GM10248 (cell line): ENCODE data around the gene CLIC5.

Experiments
- CTCF ChIA-PET: fragments of 300-600 bp; sonication (Branson Sonifier 250); formaldehyde crosslinking; extraction: SDS; loops from one replicate; lab custom pipeline; 2021; ENCODE audit warnings: antibody characterized with exemption; lab: Yijun Ruan, JAX
- POLR2A ChIA-PET: fragments of 350-650 bp; sonication (Branson Sonifier 250); formaldehyde crosslinking; extraction: SDS; loops from one replicate; lab custom pipeline; 2020; ENCODE audit warnings: antibody characterized with exemption; lab: Yijun Ruan, JAX
- DNase-seq: peaks from one replicate; pipeline ENCODE4 v3.0.0; 2012; ENCODE audit errors: extremely low spot score
- TF ChIP-seq, protein P1 (sequence below): IDR thresholded peaks from 2 replicates; pipeline ENCODE4 v1.5.1; 2012; ENCODE audit warnings: mild to moderate bottlenecking, low read depth; ENCODE audit errors: extremely low read depth, missing control alignments, control extremely low read depth

The CLIC5 gene

DNA sequence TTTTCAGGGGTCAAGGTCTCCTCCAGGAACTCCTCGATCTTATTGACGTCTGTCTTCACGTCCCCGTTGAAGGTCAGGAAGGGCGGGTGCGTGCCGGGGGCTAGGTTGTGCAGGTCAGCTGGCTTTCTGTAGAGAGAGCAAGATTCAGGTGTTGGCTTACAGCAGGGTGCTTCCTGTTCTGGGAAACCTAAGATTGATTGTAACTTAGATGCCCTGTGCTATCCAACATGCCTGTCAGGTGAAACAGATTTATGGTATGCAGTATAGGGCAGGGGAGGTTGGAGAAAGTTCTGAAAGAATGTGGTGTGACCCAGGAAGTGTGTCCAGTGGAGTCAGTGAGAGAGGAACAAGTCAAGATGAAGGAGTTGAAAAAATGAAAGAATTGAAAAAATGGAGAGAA, 66.4 kb downstream of the CLIC5 start:
- ChIA-PET CTCF (interaction anchor here (4.2 kb wide), 1 partner anchor 19 kb away, joined by 14 read pairs; no protein-coding TSS in a partner anchor), POLR2A (no interaction called here)
- TF ChIP-seq, protein P1, sequence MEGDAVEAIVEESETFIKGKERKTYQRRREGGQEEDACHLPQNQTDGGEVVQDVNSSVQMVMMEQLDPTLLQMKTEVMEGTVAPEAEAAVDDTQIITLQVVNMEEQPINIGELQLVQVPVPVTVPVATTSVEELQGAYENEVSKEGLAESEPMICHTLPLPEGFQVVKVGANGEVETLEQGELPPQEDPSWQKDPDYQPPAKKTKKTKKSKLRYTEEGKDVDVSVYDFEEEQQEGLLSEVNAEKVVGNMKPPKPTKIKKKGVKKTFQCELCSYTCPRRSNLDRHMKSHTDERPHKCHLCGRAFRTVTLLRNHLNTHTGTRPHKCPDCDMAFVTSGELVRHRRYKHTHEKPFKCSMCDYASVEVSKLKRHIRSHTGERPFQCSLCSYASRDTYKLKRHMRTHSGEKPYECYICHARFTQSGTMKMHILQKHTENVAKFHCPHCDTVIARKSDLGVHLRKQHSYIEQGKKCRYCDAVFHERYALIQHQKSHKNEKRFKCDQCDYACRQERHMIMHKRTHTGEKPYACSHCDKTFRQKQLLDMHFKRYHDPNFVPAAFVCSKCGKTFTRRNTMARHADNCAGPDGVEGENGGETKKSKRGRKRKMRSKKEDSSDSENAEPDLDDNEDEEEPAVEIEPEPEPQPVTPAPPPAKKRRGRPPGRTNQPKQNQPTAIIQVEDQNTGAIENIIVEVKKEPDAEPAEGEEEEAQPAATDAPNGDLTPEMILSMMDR, result no peak
- no peak for DNase-seq

DNA sequence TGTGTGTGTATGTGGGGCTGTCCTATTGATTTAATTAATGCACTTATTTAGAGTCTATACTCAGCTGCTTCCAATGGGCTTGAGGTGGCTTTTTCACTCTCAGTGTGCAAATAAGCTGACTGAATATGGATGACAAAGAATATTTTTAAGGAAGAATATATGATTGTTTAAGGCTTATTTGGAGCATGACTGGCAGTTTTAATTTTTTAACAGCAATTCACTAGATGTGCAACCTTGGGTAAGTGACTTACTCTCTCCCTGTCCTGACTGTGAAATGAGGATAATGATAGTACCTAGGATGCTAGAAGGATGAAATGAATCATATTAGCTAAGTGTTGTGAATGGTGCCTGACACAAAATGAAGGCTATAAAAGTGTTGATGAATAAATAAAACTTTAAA, 67.9 kb downstream of the CLIC5 start:
- TF ChIP-seq, protein P1, result no peak
- CTCF ChIA-PET, result interaction anchor here (1.0 to 4.2 kb wide), 2 partner anchors 17 to 54 kb away, joined by 3 to 14 read pairs; no protein-coding TSS in a partner anchor
- DNase-seq, result no peak
- POLR2A ChIA-PET, result no interaction called here

DNA sequence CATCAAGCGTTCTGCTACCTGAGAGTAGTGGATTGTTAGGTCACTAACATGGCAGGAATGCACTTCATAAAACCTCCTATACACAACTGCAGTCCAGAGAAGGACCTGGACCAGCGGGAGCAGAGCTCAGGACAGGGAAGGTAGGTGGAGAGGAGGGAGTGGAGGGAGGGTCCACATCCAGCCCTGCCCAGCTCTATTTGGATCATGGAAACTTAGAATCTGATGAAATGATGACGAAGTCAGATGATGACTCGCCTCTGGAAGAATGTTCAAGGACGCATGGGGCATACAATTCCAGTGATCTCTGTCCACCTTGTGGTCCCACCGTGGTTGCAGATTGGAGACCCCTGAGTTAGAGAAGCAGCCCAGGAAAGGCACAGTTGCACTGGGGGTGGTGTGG, 68.8 kb downstream of the CLIC5 start:
- ChIA-PET CTCF (no interaction called here), POLR2A (no interaction called here)
- TF ChIP-seq, protein P1, result no peak

DNA sequence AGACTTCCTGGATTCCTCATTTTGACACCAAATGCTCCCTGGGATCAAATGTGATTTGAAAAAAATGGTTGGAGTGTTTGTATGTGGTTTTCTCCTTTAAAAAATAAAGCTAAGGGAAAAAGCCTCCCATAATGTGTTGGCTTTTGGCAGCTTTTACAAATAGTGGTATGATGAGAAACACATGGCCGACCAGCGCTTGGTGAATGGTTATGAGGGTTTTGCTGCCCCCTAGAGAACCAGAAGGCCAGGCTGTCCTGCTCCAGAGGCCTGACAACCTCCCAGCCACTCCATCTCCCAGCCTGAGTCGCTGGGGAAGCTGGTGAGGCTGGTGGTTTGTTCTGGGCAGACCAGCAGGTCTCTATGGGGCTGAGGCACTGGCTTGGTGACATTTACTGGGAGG, 69.3 kb downstream of the CLIC5 start:
- ChIA-PET POLR2A (no interaction called here), CTCF (no interaction called here)
- no peak for DNase-seq

More for the DNA sequence above, 68.8 kb downstream of the CLIC5 start:
- DNase-seq, result no peak

DNA sequence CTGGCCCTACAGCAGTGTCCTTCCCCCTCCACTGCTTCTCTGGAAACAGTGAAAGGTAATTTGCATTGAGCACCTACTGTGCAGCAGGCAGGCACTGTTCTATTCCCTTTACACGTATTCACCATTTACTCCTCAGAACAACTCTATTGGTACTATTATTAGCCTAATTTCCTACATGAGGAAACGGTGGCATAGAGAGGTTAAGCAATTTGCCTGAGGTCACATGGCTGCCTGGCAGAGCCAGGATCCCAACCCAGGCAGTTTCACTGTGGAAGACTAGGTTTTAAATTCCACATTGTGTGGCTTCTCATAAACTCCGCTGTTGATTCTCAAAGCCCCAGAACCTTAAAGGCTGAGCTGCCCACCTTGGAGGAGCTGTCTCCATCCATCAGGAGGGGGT, 72.7 kb downstream of the CLIC5 start:
- ChIA-PET CTCF (interaction anchor here (0.9 to 1.7 kb wide), 3 partner anchors 13 to 1467 kb away, joined by 3 to 4 read pairs (median 3); no protein-coding TSS in a partner anchor), POLR2A (no interaction called here)
- TF ChIP-seq, protein P1, result no peak
- DNase-seq, result no peak

More for the DNA sequence above, 69.3 kb downstream of the CLIC5 start:
- TF ChIP-seq, protein P1, result no peak

DNA sequence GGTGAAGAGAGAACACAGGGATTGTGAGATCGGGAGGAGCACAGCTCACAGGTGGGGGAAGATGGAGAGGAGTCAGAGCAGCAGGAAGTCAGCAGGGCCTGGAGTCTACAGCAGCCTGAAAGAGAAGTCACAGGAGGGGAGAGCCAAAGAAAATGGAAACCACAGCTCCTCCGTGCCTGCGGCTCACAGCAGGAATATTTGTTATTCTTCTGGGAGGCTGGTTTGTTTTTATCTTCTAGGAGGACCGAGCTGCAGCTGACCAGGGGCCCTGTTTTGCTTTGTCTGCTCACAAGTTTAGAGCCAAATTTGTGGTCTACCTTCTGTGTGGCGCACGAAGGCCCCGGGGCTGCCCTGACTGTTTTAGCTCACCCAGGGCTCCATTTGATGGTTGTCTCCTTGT, 81.8 kb downstream of the CLIC5 start:
- POLR2A ChIA-PET, result interaction anchor here (0.8 kb wide), 1 partner anchor 495 kb away, joined by 3 read pairs; no protein-coding TSS in a partner anchor
- CTCF ChIA-PET, result interaction anchor here (1.0 to 1.6 kb wide), 2 partner anchors 475 to 497 kb away, joined by 3 read pairs; no protein-coding TSS in a partner anchor
- TF ChIP-seq, protein P1, result no peak
- no peak for DNase-seq
